ENCODE measurements around the gene ACAA2.

DNA sequence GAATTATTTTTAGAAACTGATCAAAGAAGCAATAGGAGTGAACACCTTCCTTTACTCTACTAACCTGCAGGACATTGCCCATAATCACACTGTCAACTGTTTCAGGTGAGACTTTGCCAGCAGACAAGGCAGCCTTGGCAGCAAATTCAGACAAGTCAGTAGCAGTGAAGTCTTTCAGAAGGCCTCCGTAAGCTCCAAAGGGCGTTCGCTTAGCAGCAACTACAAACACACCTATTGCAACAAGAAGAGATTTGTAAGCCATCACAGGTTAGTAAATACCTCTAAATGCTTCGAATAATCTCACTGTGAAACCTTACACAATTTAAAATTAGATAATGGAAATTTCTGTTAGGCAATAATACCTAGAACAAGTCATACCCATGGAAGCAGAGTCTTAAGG, 10.7 kb downstream of the ACAA2 start:
- TF ChIP-seq, protein P1, sequence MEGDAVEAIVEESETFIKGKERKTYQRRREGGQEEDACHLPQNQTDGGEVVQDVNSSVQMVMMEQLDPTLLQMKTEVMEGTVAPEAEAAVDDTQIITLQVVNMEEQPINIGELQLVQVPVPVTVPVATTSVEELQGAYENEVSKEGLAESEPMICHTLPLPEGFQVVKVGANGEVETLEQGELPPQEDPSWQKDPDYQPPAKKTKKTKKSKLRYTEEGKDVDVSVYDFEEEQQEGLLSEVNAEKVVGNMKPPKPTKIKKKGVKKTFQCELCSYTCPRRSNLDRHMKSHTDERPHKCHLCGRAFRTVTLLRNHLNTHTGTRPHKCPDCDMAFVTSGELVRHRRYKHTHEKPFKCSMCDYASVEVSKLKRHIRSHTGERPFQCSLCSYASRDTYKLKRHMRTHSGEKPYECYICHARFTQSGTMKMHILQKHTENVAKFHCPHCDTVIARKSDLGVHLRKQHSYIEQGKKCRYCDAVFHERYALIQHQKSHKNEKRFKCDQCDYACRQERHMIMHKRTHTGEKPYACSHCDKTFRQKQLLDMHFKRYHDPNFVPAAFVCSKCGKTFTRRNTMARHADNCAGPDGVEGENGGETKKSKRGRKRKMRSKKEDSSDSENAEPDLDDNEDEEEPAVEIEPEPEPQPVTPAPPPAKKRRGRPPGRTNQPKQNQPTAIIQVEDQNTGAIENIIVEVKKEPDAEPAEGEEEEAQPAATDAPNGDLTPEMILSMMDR (IDR thresholded peaks at IDR 0.05): no peak
- TF ChIP-seq POLR2AphosphoS5 (IDR thresholded peaks at IDR 0.05) (no peak), POLR2A (IDR thresholded peaks at IDR 0.05) (no peak)
